Stimulated activated CD8-positive, alpha-beta memory T cell treated with anti-CD3 and anti-CD28 coated beads, Interleukin-15, amount 100 ng/mL, for 24 hours (primary cell): Measurements from ENCODE around the gene ADCY6.

Source experiments
- DNase-seq: peaks from one replicate; pipeline ENCODE4 v3.0.0-alpha.2; 2020; ENCODE audit warnings: low read depth

Gene ADCY6

GRCh38 chr12:48788854-48789775 lies at the start of gene ADCY6:
ADCY6 (minus strand) TSS chr12:48789089; CDS start chr12:48783434, 5,655 bp downstream.
- no peak for DNase-seq

GRCh38 chr12:48838048-48838447 lies 49.2 kb upstream of the ADCY6 start:
- no peak for DNase-seq

- DNase-seq = no peak
These were observed 43.6 kb upstream of the ADCY6 start for GRCh38 chr12:48832321-48833060.

GRCh38 chr12:48831257-48831656 lies 42.4 kb upstream of the ADCY6 start:
- DNase-seq = no peak

- no peak for DNase-seq
These were observed 40.1 kb upstream of the ADCY6 start for GRCh38 chr12:48828841-48829575.

- DNase-seq = no peak
These were observed 39.4 kb upstream of the ADCY6 start for GRCh38 chr12:48828293-48828692.

GRCh38 chr12:48827513-48828096 lies 38.7 kb upstream of the ADCY6 start:
- DNase-seq = no peak

- no peak for DNase-seq
These were observed 38.1 kb upstream of the ADCY6 start for GRCh38 chr12:48827026-48827425.

- no peak for DNase-seq
These were observed 37.4 kb upstream of the ADCY6 start for GRCh38 chr12:48826209-48826855.

GRCh38 chr12:48824905-48825304 lies 36.0 kb upstream of the ADCY6 start:
- no peak for DNase-seq

GRCh38 chr12:48824112-48824511 lies 35.2 kb upstream of the ADCY6 start:
- no peak for DNase-seq

- DNase-seq = no peak
These were observed 34.4 kb upstream of the ADCY6 start for GRCh38 chr12:48823281-48823680.

- no peak for DNase-seq
These were observed 33.8 kb upstream of the ADCY6 start for GRCh38 chr12:48822711-48823110.

GRCh38 chr12:48822139-48822538 lies 33.2 kb upstream of the ADCY6 start:
- no peak for DNase-seq

GRCh38 chr12:48819986-48820725 lies 31.3 kb upstream of the ADCY6 start:
- no peak for DNase-seq

GRCh38 chr12:48818831-48819590 lies 30.1 kb upstream of the ADCY6 start:
- DNase-seq = no peak

- DNase-seq = peak; percentile 42
These were observed 29.3 kb upstream of the ADCY6 start, which contains the start of gene CACNB3 for GRCh38 chr12:48817873-48818830. CACNB3 (plus strand) TSS chr12:48818496; CDS start chr12:48818930, 434 bp downstream.

- DNase-seq = no peak
These were observed 27.4 kb upstream of the ADCY6 start for GRCh38 chr12:48816143-48816854.
